GM12891 (cell line): ENCODE data around the gene FCGR3A.
"Not testable (repeated sequence)": the region's sequence is repeated elsewhere in the genome, so short reads cannot be mapped to it uniquely, and the experiment has no call there.

Source experiments
- POLR2A ChIP-seq: IDR thresholded peaks from 2 replicates; pipeline ENCODE4 v1.6.1; 2011; ENCODE audit warnings: low read depth, low read length, control low read depth
- POLR2AphosphoS5 ChIP-seq: IDR thresholded peaks from 2 replicates; pipeline ENCODE4 v1.6.1; 2011; ENCODE audit warnings: low read depth, low read length, control low read depth
- POU2F2 ChIP-seq: IDR thresholded peaks from 2 replicates; pipeline ENCODE4 v1.6.1; 2011; ENCODE audit warnings: low read depth, mild to moderate bottlenecking, control low read depth, low read length, moderate library complexity
- SPI1 ChIP-seq: IDR thresholded peaks from 2 replicates; pipeline ENCODE4 v1.6.1; 2011; ENCODE audit warnings: low read depth, low read length, control low read depth
- TAF1 ChIP-seq: IDR thresholded peaks from 2 replicates; pipeline ENCODE4 v1.6.1; 2011; ENCODE audit warnings: low read depth, low read length, control low read depth

DNA sequence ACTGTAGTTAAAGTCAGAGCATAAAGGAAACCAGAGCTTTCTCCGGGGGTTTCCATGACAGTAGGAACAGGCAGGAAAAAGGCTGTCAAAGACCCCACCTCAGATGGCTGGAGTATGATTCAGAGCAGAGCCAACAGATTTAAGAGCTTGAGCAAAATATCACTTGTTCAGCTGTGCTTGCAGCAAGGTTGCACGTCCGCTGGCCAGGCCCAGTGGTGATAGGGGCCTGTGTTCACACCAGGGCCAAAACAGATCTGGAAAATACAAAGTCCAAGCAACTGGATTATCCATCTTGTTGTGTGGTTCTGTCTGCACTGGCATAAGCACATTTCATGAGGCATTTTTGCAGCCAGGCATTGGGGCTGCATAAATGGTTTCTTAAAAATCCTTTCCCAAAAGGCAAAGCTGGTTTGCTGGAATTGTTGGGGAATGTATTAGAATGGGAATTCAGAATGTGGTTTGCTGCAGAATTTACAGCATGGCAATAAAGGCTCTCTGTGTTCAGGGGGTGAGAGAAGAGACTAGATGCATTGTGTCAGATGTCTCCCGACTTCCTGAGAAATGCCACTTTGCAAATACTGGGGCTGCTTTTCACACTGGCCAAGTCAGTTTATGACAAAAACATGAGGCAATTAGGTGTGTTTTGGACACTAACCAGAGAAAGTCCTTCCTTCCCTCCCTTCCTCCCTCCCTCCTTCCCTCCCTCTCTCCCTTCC, 44.8 kb upstream of the FCGR3A start:
- TF ChIP-seq SPI1, POLR2A, POLR2AphosphoS5, TAF1, POU2F2: not testable (repeated sequence)
